Measurements from ENCODE around the gene KRT17. TPM values are rescaled to one million over a fixed set of nuclear protein-coding genes. Genes with fewer than 3 reads are reported as not detected.
"Not testable (repeated sequence)": the region's sequence is repeated elsewhere in the genome, so short reads cannot be mapped to it uniquely, and the experiment has no call there.

The KRT17 gene
- total and polyA plus RNA-seq, 2 of the 4 experiments (the other 2 are of a cell fraction) = 2.5 to 4.6 TPM

DNA sequence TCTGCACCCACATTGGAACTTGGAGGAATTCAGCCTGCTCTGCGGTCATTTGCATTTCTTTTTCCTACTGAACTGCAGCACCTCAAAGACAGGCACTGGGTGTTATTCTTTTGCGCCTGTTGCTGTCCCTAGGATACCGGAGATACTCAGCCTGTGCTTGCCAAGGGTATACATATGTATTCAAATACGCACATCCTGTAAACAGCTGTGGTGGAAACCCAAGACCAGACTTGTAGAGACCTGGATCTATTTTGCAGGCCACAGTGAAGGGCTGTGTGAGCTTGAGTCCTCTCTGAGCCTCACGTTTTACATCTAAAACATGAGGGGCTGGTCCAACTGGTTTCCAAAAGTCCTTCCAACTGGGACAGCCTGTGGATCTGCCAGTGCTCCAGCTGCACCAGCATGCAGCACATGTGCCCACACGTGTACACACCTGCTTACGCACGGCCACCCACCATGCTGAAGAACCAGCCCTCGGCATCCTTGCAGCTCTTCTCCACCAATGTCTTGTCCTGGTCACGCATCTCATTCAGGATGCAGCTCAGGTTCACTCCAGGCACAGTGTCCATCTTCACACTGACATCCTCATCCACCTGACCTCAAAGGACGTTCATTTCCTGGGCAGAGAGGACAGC, 4.4 kb upstream of the KRT17 start:
- H3K18ac ChIP-seq (ENCODE audit: low read depth, low read length); H3K36me3 ChIP-seq (ENCODE audit: control insufficient read depth, insufficient read depth, low read length); H3K4me2 ChIP-seq (ENCODE audit: low read depth, low read length); DNase-seq; H3K4ac ChIP-seq (ENCODE audit: low read depth, low read length); H3K56ac ChIP-seq (ENCODE audit: extremely low read depth, insufficient read depth, low read length); intact Hi-C loops (cut with micrococcal nuclease); H3K14ac ChIP-seq (replicated peaks; ENCODE audit: low read depth, low read length); H3K9ac ChIP-seq (ENCODE audit: low read depth, low read length); H2BK120ac ChIP-seq (ENCODE audit: low read depth, low read length); H2AK9ac ChIP-seq (replicated peaks; ENCODE audit: low read depth, low read length, poor library complexity); CTCF ChIA-PET; H4K91ac ChIP-seq (ENCODE audit: insufficient read depth, low read depth, low read length); H2AFZ ChIP-seq (replicated peaks; ENCODE audit: low read length, poor library complexity); H3K4me1 ChIP-seq (ENCODE audit: control insufficient read depth, insufficient read depth, low read length); dilution Hi-C loops (cut with HindIII; ENCODE audit: low sequenced_read_pairs, unreplicated experiment); H2BK15ac ChIP-seq (ENCODE audit: low read depth, low read length); in situ Hi-C loops (cut with MboI; ENCODE audit: low sequenced_read_pairs); H3K9me3 ChIP-seq (ENCODE audit: control insufficient read depth, insufficient read depth, low read length); H4K20me1 ChIP-seq (ENCODE audit: insufficient read depth, low read length); POLR2A ChIA-PET (ENCODE audit: unreplicated experiment); H3K23ac ChIP-seq (ENCODE audit: low read depth, low read length); H4K5ac ChIP-seq (ENCODE audit: low read depth, low read length); H3K4me3 ChIP-seq (ENCODE audit: insufficient read depth, low read depth, low read length); H4K8ac ChIP-seq (ENCODE audit: low read depth in 2 of 2, low read length in 2 of 2); H2AK5ac ChIP-seq (ENCODE audit: low read depth, low read length); H3K79me1 ChIP-seq (ENCODE audit: low read depth in 1 of 2, low read length in 2 of 2); ATAC-seq (ENCODE audit: low read depth); H2BK20ac ChIP-seq (ENCODE audit: low read depth, low read length); H3K27ac ChIP-seq (ENCODE audit: insufficient read depth, low read length); H2BK5ac ChIP-seq (ENCODE audit: low read depth, low read length, poor library complexity, severe bottlenecking); H3K9me1 ChIP-seq (ENCODE audit: insufficient read depth, low read length); BruUV-seq (replicated peaks): not testable (repeated sequence)
- WGBS, 2 experiments (ENCODE audit: extremely low coverage in 2 of 2, insufficient read length in 1 of 2) = 78% methylated on average over 4 of the region's 11 CpGs; no CpG with 5 or more reads in 1 of the 2 experiments
- peaks cover 17% of the 10 kb centered on the region for H3K27me3 ChIP-seq (ENCODE audit: control insufficient read depth, insufficient read depth, low read length)

DNA sequence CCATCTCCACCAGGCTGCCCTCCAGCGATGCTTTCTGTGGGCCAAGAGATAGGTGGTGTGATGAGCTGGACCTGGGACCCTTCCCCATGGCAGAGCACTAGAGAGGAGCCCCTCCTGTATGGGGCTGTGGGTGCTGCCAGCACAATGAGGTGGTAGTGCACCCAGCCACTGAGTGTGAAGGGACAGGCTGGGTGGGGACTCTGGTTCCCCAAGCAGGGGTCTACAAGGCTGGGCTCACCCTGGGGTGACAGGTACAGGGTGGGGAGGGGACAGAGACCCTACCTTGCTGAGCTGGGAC, 3.6 kb upstream of the KRT17 start:
- H4K8ac ChIP-seq (ENCODE audit: low read depth in 2 of 2, low read length in 2 of 2); H3K4me2 ChIP-seq (ENCODE audit: low read depth, low read length); H2AK5ac ChIP-seq (ENCODE audit: low read depth, low read length); H2BK20ac ChIP-seq (ENCODE audit: low read depth, low read length); H3K14ac ChIP-seq (replicated peaks; ENCODE audit: low read depth, low read length); H2BK15ac ChIP-seq (ENCODE audit: low read depth, low read length); H4K5ac ChIP-seq (ENCODE audit: low read depth, low read length); H4K20me1 ChIP-seq (ENCODE audit: insufficient read depth, low read length); POLR2A ChIA-PET (ENCODE audit: unreplicated experiment); CTCF ChIA-PET; dilution Hi-C loops (cut with HindIII; ENCODE audit: low sequenced_read_pairs, unreplicated experiment); H3K4me1 ChIP-seq (ENCODE audit: control insufficient read depth, insufficient read depth, low read length); H4K91ac ChIP-seq (ENCODE audit: insufficient read depth, low read depth, low read length); H3K36me3 ChIP-seq (ENCODE audit: control insufficient read depth, insufficient read depth, low read length); H3K56ac ChIP-seq (ENCODE audit: extremely low read depth, insufficient read depth, low read length); H3K27ac ChIP-seq (ENCODE audit: insufficient read depth, low read length); H3K9ac ChIP-seq (ENCODE audit: low read depth, low read length); intact Hi-C loops (cut with micrococcal nuclease); BruUV-seq (replicated peaks); H2BK5ac ChIP-seq (ENCODE audit: low read depth, low read length, poor library complexity, severe bottlenecking); H2AK9ac ChIP-seq (replicated peaks; ENCODE audit: low read depth, low read length, poor library complexity); H3K4ac ChIP-seq (ENCODE audit: low read depth, low read length); DNase-seq; H3K79me1 ChIP-seq (ENCODE audit: low read depth in 1 of 2, low read length in 2 of 2); H2AFZ ChIP-seq (replicated peaks; ENCODE audit: low read length, poor library complexity); ATAC-seq (ENCODE audit: low read depth); H3K9me3 ChIP-seq (ENCODE audit: control insufficient read depth, insufficient read depth, low read length); in situ Hi-C loops (cut with MboI; ENCODE audit: low sequenced_read_pairs); H2BK120ac ChIP-seq (ENCODE audit: low read depth, low read length); H3K18ac ChIP-seq (ENCODE audit: low read depth, low read length); H3K9me1 ChIP-seq (ENCODE audit: insufficient read depth, low read length); H3K23ac ChIP-seq (ENCODE audit: low read depth, low read length); H3K4me3 ChIP-seq (ENCODE audit: insufficient read depth, low read depth, low read length): not testable (repeated sequence)
- H3K27me3 ChIP-seq (ENCODE audit: control insufficient read depth, insufficient read depth, low read length) = peaks cover 18% of the 10 kb centered on the region
- WGBS, 2 experiments (ENCODE audit: extremely low coverage in 2 of 2, insufficient read length in 1 of 2) = no CpG with 5 or more reads among the region's 1 CpG

Measured in IMR-90 (cell line).